Activated CD8-positive, alpha-beta memory T cell treated with anti-CD3 and anti-CD28 coated beads for 36 hours (primary cell): ENCODE data around the gene MED17. TPM values are rescaled to one million over a fixed set of nuclear protein-coding genes. Genes with fewer than 3 reads are reported as not detected.
"Not testable (repeated sequence)": the region's sequence is repeated elsewhere in the genome, so short reads cannot be mapped to it uniquely, and the experiment has no call there.

ENCODE experiments used
- CTCF ChIA-PET: fragments of 350-600 bp; sonication (Branson Sonifier 250); formaldehyde crosslinking; loops from one replicate; lab custom pipeline; 2021; ENCODE audit warnings: antibody characterized with exemption; lab: Charles Lee
- POLR2A ChIA-PET: fragments of 350-600 bp; sonication (Branson Sonifier 250); formaldehyde crosslinking; loops from one replicate; lab custom pipeline; 2021; ENCODE audit warnings: antibody characterized with exemption; lab: Charles Lee
- total RNA-seq, 2 experiments: library from RNA; stranded (reverse); gene quantifications; one replicate each; pipeline ENCODE4 v1.2.3, GENCODE V29; 2021

The MED17 gene
- total RNA-seq, 2 experiments from 2014 or later = 36.3 to 42.1 TPM

DNA sequence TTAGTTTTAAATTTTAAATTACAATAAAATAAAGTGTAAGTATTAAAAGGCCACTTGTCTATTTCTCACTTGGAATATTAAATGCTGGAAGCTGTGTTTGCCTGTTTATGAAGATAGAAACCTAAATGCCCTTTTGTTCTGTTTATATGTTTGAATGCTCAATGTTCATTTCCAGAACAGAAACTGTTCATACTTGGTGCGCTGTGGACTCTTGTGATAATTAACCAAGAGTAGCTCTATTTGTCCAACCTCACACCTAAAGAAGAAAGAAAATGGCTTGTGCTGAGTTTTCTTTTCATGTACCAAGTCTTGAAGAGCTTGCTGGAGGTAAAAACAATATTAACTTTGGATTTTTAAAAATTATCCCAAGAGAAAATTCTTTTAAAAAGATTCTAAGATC is 37.0 kb upstream of the MED17 start:
- ChIA-PET POLR2A (no interaction called here), CTCF (no interaction called here)

DNA sequence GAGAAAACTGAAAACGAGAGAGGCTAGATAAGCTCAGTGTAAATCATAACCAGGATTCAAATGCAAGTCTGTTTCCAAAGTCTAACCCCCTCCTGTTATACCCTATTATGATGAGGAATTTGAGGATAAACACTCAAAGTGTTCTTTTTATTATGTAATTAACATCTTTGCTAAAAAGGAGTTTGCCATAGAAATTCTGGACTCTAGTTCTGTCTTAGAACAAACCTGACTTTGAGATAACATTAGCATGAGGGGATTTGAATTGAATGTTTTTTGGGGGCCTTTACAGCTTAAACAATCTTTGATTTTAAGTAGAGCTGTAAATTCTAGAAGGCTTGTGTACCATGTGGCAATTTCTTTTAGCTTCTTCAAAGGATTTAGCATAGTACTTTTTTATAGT is 33.1 kb upstream of the MED17 start:
- ChIA-PET POLR2A (no interaction called here), CTCF (no interaction called here)

DNA sequence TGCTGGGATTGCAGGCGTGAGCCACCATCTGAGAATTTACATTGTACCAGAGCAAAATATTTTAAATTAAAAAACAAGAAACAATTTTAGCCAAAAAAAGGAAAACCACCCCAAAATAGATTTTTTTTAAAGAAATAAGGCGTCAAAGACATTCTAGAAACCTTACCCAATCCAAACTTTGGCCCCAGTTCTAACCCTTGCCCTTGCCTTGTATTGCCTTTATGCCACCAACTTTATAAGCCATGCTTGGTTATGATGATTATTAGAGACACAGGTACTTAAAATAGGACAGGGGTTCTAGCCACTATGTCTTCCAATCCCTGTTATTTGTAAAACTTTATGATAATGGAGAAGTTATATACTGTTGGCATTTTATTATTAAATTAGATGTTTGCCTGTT is 30.8 kb upstream of the MED17 start:
- CTCF ChIA-PET = no interaction called here
- POLR2A ChIA-PET = no interaction called here

DNA sequence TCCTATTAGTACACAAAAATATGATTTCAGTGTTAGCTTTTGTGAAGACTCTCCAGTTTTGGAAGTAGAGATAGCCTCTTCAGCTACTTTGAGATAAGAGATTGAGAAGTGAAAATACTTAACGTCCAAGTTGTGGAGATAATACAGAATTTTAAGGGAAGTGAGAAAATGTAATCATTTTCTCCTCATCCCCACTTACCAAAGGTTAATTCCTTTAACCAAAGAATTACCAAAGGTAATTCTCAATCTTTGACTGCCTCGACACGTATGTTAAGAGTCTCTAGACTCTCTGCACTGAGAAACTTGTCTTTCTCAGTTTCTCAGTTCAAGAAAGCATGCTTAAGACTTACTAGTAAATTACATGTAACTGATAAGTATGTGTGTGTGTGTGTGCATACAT is 27.3 kb upstream of the MED17 start:
- ChIA-PET CTCF (no interaction called here), POLR2A (interaction anchor here (0.6 kb wide), 1 partner anchor 135 kb away, joined by 3 read pairs; no protein-coding TSS in a partner anchor)

DNA sequence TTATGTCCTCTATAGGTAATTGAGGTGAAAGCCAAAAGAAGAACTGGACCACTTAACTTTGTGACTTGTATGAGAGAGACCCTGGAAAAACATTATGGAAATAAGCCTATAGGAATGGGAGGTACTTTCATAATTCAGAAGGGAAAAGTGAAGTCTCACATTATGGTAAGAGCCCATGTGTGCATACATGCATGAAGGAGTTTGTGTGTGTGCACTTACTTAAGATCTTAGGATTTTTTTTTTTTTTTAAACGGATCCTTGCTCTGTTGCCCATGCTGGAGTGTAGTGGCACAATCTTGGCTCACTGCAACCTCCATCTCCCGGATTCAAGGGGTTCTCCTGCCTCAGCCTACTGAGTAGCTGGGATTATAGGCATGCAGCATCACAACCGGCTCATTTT is 26.8 kb upstream of the MED17 start:
- POLR2A ChIA-PET = no interaction called here
- CTCF ChIA-PET = no interaction called here

DNA sequence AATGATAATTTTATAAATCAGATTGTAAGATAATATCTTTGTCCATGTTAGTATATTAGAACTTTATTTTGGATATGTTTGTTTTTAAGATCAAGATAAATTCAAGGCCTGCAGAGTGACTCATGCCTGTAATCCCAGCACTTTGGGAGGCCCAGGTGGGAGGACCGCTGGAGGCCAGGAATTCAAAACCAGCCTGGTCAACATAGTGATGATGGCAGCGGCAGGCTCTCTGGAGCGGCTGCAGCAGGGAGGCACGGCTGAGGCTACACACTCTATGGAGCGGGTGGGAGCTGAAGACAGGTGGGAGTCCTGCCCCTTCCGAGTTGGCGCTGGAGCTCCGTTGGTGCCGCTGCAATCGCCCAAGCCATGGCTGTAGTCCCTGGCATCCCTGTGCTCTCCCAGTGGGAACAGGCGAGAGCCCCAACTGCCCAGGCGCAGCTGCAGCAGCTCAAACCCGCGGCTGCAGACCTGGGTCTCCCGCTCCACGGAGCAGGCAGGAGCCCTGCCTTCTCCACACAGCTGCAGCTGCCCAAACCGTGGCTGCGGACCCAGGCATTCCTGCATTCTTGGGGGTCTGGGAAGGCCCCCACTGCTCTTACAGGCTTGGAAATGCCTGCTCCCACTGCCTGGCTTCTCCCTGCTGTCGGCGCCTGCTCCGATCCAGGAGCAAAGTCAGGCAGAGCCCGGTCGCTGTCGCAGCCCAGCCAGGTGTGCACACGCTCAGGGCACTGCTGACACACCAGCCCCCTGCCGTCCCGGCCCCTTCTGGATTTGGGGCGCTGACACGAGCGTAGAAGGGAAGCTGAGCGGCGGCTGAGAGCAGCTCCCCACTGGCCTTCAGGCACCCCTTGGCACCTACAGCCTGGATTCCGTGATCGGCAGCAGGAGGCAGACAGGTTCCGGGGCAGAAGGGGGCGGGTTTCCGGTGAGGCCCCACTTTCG is 25.9 kb upstream of the MED17 start:
- ChIA-PET CTCF (no interaction called here), POLR2A (no interaction called here)

DNA sequence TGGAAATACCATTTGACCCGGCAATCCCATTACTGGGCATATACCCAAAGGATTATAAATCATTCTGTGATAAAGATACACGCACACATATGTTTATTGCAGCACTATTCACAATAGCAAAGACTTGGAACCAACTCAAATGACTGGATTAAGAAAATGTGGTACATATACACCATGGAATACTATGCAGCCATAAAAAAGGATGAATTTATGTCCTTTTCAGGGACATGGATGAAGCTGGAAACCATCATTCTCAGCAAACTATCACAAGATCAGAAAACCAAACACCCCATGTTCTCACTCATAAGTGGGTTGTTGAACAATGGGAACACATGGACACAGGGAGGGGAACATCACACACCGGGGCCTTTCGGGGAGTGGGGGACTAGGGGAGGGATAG is 25.0 kb upstream of the MED17 start:
- POLR2A ChIA-PET = not testable (repeated sequence)

DNA sequence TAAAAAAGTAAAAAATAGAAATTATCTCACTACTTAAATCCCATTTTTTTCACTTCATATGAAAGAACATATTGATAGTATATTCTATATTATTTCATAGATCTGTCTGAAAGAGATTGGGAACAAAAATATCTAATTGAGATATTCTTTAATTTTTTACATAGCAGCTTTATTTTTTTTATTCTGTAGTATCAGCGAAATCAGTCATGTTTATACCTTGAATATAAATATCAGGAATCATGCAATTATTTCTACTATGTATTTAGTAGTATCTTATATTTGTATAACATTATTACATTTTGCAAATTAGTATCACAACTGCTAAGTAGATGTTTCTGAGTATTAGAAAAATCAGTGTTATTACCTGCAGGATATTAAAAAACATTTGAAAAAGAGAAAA is 22.2 kb upstream of the MED17 start:
- CTCF ChIA-PET = no interaction called here
- POLR2A ChIA-PET = no interaction called here

More for the DNA sequence above, 25.0 kb upstream of the MED17 start:
- CTCF ChIA-PET = not testable (repeated sequence)

DNA sequence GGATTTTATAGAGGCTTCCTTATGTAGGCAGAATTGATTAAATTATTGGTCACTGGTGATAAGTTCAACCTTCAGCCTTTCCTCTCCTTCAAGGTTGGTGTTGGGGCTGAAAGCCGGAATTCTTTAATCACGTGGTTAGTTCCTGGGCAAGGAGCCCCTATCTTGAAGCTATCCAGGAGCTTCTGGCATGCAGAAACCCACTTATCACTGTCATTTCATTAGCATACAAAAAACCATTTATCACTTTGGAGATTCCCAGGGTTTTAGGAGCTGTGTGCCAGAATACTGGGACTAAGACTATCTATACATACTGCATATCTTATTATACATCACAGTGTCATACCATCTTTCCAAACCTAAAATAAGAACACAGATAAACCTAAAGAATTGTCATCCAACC is 18.5 kb upstream of the MED17 start:
- CTCF ChIA-PET = interaction anchor here (1.0 kb wide), 1 partner anchor 18 kb away, joined by 3 read pairs; the partner anchor contains the start of gene MED17
- POLR2A ChIA-PET = no interaction called here

DNA sequence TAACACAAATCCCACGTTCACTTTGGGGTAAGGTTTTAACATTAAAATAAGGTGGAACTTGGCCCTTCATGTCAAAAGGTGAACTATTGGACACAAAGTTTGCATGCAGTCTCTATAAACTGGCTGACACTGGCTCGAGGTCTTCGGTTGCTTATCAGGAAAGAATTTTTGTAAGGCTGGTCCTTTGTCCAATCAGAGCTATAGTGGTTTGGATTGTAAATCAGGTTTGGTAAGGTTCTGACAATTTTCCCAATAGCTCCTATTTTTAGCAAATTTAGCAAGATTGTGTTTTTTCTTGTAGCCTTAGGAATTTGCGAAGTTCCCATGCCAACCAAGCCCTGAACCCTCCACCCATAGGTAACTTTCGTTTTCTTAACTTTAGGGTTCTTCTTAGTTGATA is 17.6 kb upstream of the MED17 start:
- POLR2A ChIA-PET = no interaction called here
- CTCF ChIA-PET = interaction anchor here (0.6 kb wide), 1 partner anchor 1301 kb away, joined by 4 read pairs; no protein-coding TSS in a partner anchor

DNA sequence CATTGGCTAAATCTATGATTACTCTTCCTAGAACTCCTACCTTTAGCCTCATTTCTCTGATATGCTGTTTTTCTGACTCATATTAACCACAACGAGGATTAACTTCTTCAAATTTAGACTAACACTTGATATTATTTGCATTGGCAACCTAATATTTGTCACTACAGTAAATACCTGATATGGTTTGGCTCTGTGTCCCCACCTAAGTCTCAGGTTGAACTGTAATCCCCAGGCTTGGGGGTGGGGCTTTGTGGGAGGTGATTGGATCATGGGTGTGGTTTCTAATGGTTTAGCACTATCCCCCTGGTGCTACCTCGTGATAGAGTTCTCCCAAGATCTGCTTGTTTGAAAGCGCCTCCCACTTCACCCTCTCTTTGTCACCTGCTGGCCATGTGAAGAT is 17.1 kb upstream of the MED17 start:
- CTCF ChIA-PET = no interaction called here

DNA sequence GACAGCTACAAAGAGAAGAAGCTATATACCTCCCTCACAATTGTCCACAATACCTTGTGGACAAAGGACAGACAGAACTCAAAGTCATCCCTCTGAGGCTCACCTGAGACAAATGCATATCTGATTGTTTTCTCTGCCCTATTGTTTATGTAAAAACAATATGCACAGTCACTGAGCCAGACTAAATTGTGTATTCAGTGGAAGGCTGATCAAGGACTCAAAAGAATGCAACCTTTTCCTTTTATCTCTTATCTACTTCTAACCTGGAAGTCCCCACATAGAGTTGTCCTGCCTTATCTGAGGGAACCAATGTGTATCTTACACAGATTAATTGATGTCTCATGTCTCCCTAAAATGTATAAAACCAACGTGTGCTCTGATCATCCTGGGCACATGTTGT is 13.9 kb upstream of the MED17 start:
- POLR2A ChIA-PET = interaction anchor here (1.3 kb wide), 1 partner anchor 14 kb away, joined by 4 read pairs; the partner anchor contains the start of gene MED17
- CTCF ChIA-PET = no interaction called here

More for the DNA sequence above, 17.1 kb upstream of the MED17 start:
- POLR2A ChIA-PET = no interaction called here

DNA sequence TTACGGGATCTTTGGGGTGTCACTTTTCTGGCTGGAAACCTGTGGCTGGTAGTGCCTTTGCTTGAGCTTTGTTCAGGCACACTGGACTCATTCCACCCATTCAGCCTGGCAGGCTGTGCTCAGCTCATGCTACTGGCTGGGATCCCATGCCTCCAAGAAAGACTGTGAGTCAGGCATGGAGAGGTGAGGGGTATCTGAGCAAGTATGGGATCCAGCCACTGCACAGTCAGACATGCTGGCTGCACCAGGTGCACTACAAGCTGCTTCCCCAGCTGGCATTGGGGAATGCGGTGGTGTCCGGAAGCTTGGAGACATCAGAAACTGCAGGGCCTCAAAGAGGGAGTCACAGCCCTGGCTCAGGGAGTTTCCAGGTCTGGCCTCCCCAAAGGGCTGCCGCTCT is 12.0 kb upstream of the MED17 start:
- POLR2A ChIA-PET = no interaction called here
- CTCF ChIA-PET = no interaction called here

DNA sequence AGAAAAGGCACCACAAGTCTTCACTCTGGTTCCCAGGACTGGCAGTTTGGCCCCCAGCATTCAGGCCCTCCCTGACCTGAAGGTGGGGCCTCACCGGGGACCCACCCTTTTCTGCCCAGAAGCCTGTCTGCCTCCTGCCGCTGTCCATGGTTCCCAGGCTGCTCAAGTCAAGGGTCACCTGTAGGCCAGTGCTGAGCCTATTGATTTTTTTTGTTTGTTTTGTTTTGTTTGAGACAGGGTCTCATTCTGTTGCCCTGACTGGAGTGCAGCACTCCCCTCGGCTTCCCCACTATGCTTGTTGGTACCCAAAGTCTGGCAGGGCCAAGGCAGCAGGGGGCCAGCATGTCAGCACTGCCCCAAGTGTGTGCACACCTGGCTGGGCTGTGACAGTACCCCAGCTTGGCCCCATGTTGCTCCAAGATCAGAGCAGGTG is 11.0 kb upstream of the MED17 start:
- ChIA-PET CTCF (no interaction called here), POLR2A (no interaction called here)

DNA sequence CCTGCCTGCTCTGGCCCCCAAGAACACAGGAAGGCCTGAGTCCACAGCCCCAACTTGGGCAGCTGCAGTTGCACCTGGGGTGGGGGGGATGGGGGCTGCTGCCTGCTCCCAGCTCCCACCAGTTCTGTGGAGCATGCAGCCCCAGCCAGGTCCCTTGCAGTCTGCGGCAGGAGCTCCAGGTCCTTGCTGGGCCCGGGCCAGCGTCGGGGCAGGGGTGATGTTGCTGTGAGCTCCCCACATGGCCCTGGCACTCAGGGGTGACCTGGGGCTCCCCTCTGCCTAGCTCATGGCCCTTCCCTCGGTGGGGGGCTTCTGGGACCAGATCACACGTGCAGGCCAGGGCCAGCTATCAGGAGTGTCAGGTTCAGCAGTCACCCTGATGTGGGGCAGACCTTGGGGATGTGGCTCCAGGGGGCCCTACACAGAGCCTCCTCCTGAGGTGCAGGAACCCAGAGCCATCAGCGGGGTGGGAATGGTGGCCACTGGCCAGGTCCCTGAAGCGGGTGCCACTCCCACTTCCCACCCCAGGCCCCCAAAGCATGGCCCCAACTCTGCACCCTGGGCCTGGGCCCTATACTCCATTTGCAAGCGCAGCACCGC is 10.4 kb upstream of the MED17 start:
- CTCF ChIA-PET = no interaction called here
- POLR2A ChIA-PET = no interaction called here

DNA sequence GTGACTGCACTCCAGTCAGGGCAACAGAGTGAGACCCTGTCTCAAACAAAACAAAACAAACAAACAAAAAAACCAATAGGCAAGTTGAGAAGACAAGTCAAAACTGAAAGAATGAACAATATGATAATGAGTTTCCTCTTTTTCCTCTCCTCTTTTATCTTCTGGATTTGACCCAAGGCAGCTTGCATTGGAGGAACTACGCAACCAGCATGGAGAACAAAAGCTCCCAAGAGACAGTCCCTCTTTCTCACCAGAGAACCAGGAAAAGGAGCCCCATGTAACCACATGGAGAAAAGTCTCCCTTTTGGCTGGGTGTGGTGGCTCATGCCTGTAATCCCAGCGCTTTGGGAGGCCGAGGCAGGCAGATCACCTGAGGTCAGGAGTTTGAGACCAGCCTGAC is 9.5 kb upstream of the MED17 start:
- POLR2A ChIA-PET, CTCF ChIA-PET: not testable (repeated sequence)

DNA sequence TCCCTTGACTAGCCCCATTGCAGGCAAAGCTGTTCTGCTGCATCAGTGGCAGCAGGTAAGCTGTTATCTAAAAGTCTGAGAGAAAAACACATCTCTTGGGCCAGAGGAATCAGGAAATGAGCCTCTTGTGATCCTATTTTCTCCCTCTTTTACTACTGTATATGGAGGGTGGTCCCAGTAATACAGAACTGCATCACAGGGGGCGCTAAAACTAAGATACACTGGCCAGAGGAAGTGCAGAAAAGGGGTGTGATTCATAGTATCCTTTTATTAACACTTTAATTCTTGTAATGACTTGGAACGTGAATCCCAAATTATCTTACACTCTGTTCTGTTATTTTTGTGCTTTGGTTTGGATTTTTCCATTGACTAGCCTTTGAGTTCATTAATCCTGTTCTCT is 8.8 kb upstream of the MED17 start:
- CTCF ChIA-PET = interaction anchor here (0.7 kb wide), 1 partner anchor 758 kb away, joined by 3 read pairs; no protein-coding TSS in a partner anchor
- POLR2A ChIA-PET = no interaction called here

DNA sequence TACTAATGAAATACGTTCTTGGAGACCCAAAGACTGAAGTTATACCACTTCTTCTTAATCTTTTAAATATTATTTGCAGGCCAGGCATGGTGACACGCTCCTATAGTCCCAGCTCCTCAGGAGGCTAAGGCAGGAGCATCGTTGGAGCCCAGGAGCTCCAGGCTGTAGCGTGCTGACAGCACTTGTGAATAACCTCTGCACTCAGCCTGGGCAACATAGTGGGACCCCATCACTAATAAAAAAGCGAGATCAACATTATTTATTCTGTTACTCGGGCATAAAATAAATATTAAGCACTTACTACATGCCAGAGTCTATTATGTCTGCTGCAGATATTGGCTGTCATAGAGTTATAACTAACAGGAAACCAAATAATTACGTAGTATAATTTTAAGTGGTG is 720 bp upstream of the MED17 start:
- ChIA-PET POLR2A (interaction anchor here (0.6 to 2.9 kb wide), 7 partner anchors 19 to 345 kb away, joined by 3 to 61 read pairs (median 7); partner anchors contain the start of genes C11orf54, CEP295, PANX1 and TAF1D), CTCF (interaction anchor here (0.9 to 1.2 kb wide), 3 partner anchors 42 to 122 kb away, joined by 3 to 10 read pairs (median 3); partner anchors contain the start of genes C11orf54, CEP295 and TAF1D)

DNA sequence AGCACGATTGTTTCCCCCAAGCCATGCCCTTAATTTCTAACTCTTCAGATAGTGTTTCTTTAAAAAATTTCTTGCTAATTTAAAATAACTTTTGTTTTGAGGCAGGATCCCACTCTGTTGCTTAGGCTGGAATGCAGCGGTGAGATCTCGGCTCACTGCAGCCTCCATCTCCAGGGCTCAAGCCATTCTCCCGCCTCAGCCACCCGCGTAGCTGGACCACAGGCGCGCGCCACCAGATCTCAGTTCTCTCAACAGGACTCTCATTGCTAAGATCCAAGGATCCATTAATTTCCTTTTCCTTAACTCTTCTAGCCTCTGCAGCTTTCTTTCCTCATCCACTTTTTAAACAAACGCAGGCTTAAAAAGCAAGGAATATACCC is 327 bp upstream of the MED17 start:
- ChIA-PET POLR2A (interaction anchor here (0.6 to 2.9 kb wide), 10 partner anchors 13 to 579 kb away, joined by 3 to 61 read pairs (median 6); partner anchors contain the start of genes C11orf54, CEP295, PANX1 and TAF1D), CTCF (interaction anchor here (0.8 to 1.2 kb wide), 4 partner anchors 19 to 122 kb away, joined by 3 to 10 read pairs (median 3); partner anchors contain the start of genes C11orf54, CEP295 and TAF1D)

DNA sequence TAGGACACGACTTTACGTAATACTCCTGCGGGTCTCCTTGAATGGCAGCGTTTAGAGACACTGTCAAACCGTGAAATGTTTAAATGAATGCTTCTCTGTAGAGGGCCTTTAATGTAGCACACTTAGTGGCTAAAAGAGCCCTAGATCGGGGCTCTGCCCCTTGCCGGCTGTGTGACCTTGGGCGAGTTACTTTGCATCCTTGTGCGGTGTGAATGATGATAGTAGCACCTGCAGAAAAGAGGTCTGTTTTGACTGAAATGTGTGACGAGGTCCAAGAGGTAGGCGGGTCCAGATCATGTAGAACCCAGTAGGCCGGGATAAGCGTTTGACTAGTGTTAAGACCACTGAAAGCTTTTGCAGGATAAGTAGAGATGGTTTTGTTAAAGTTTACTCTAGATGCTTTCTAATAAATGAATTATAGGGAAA is 866 bp downstream of the MED17 start:
- CTCF ChIA-PET = no interaction called here
- POLR2A ChIA-PET = interaction anchor here (2.3 kb wide), 1 partner anchor 47 kb away, joined by 6 read pairs; no protein-coding TSS in a partner anchor
